Measurements from ENCODE around the gene NAALADL2. TPM values are rescaled to one million over a fixed set of nuclear protein-coding genes. Genes with fewer than 3 reads are reported as not detected.

Gene NAALADL2
- total and polyA plus RNA-seq, 9 of the 15 experiments (the other 6 are each of a cell fraction or from before 2014, with no cell fraction given) = 0.29 to 1.1 (median 0.79) TPM; not detected in 1

DNA sequence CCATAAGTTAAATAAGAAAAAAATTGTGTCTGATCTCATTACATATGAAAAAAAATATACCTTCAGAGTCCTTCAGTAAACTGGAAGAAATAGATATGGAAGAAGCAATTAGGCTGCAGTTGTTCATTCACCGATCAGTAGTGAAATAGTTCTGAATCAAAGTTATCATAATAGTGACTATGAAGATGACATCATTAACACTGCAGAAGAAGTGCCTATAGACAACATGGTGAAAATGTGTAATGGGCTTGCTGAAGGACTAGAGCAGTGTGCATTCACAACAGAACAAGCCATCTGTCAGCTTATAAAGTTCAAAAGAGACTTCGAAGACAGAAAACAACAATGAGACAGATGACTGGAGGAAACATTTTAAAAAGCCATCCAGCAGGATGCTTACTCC lies 144.5 kb downstream of the NAALADL2 start:
- FAIRE-seq = no peak

More for the DNA sequence above, 144.5 kb downstream of the NAALADL2 start:
- Histone ChIP-seq H3K9me3 (replicated peaks; ENCODE audit: control insufficient read depth, insufficient read depth, low read depth, low read length) (no peaks in the 10 kb centered on the region; the same call in 1 of the 2 replicates), H3K4me1 (replicated peaks in 1 of 2; ENCODE audit: control insufficient read depth in 2 of 2, insufficient read depth in 2 of 2, low read length in 2 of 2) (no peaks in the 10 kb centered on the region), H3K4me3 (no peak overlapping the region), H3K79me2 (ENCODE audit: control insufficient read depth, insufficient read depth, low read length) (no peaks in the 10 kb centered on the region), H3K9ac (ENCODE audit: insufficient read depth in 1 of 2, low read depth in 2 of 2, low read length in 2 of 2) (no peak overlapping the region), H3K36me3 (ENCODE audit: control insufficient read depth, insufficient read depth, low read length) (no peaks in the 10 kb centered on the region), H3K9me1 (ENCODE audit: control insufficient read depth, insufficient read depth, low read length) (no peaks in the 10 kb centered on the region), H2AFZ (ENCODE audit: low read depth, low read length) (no peak overlapping the region), H3K27me3 (ENCODE audit: control insufficient read depth in 2 of 2, insufficient read depth in 2 of 2, low read length in 2 of 2) (no peaks in the 10 kb centered on the region), H3K27ac (ENCODE audit: extremely low read depth, low read depth, low read length) (no peak overlapping the region), H4K20me1 (replicated peaks; ENCODE audit: control insufficient read depth, insufficient read depth, low read length) (no peaks in the 10 kb centered on the region), H3K4me2 (ENCODE audit: insufficient read depth, low read length) (no peak overlapping the region)
- 0% methylated on average over 2 of the region's 2 CpGs for WGBS (ENCODE audit: insufficient coverage, low coverage, missing lambda C conversion rate)
- BruUV-seq (replicated peaks) = no TSS peak
- intact Hi-C loops (cut with micrococcal nuclease) (no loop called here), in situ Hi-C loops (cut with MboI) (no loop called here)
- ChIA-PET CTCF (ENCODE audit: low intra/inter-chr PET ratio) (no interaction called here), POLR2A (no interaction called here)
- TF ChIP-seq PYGO2 (tag; IDR thresholded peaks at IDR 0.05) = no peak
- TF ChIP-seq, protein P1, sequence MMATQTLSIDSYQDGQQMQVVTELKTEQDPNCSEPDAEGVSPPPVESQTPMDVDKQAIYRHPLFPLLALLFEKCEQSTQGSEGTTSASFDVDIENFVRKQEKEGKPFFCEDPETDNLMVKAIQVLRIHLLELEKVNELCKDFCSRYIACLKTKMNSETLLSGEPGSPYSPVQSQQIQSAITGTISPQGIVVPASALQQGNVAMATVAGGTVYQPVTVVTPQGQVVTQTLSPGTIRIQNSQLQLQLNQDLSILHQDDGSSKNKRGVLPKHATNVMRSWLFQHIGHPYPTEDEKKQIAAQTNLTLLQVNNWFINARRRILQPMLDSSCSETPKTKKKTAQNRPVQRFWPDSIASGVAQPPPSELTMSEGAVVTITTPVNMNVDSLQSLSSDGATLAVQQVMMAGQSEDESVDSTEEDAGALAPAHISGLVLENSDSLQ (IDR thresholded peaks at IDR 0.05) = no peak
- TF ChIP-seq, protein P2, sequence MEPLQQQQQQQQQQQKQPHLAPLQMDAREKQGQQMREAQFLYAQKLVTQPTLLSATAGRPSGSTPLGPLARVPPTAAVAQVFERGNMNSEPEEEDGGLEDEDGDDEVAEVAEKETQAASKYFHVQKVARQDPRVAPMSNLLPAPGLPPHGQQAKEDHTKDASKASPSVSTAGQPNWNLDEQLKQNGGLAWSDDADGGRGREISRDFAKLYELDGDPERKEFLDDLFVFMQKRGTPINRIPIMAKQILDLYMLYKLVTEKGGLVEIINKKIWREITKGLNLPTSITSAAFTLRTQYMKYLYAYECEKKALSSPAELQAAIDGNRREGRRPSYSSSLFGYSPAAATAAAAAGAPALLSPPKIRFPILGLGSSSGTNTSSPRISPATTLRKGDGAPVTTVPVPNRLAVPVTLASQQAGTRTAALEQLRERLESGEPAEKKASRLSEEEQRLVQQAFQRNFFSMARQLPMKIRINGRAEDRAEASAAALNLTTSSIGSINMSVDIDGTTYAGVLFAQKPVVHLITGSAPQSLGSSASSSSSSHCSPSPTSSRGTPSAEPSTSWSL (CRISPR knock-in tag; IDR thresholded peaks at IDR 0.05; ENCODE audit: borderline replicate concordance) = no peak
- no peak for TF ChIP-seq HSF4 (CRISPR knock-in tag; IDR thresholded peaks at IDR 0.05; ENCODE audit: borderline replicate concordance)
- TF ChIP-seq, protein P3, sequence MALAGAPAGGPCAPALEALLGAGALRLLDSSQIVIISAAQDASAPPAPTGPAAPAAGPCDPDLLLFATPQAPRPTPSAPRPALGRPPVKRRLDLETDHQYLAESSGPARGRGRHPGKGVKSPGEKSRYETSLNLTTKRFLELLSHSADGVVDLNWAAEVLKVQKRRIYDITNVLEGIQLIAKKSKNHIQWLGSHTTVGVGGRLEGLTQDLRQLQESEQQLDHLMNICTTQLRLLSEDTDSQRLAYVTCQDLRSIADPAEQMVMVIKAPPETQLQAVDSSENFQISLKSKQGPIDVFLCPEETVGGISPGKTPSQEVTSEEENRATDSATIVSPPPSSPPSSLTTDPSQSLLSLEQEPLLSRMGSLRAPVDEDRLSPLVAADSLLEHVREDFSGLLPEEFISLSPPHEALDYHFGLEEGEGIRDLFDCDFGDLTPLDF (CRISPR knock-in tag; IDR thresholded peaks at IDR 0.05) = no peak
- TF ChIP-seq TOE1 (IDR thresholded peaks at IDR 0.05; ENCODE audit: borderline replicate concordance) = no peak
- no peak for TF ChIP-seq TOE1 (CRISPR knock-in tag; IDR thresholded peaks at IDR 0.05; ENCODE audit: borderline replicate concordance, low read depth)
- TF ChIP-seq, protein P4, sequence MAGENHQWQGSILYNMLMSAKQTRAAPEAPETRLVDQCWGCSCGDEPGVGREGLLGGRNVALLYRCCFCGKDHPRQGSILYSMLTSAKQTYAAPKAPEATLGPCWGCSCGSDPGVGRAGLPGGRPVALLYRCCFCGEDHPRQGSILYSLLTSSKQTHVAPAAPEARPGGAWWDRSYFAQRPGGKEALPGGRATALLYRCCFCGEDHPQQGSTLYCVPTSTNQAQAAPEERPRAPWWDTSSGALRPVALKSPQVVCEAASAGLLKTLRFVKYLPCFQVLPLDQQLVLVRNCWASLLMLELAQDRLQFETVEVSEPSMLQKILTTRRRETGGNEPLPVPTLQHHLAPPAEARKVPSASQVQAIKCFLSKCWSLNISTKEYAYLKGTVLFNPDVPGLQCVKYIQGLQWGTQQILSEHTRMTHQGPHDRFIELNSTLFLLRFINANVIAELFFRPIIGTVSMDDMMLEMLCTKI (IDR thresholded peaks at IDR 0.05; ENCODE audit: partially characterized antibody) = no peak
- no peak for TF ChIP-seq HDAC3 (IDR thresholded peaks at IDR 0.05; ENCODE audit: borderline replicate concordance, partially characterized antibody)
- ATAC-seq (no peak), DNase-seq (ENCODE audit: extremely low read depth in 1 of 4, low spot score in 3 of 4) (no peak)
